AG09309 (cell line): ENCODE measurements around the gene THSD7A.
"Not testable (repeated sequence)": the region's sequence is repeated elsewhere in the genome, so short reads cannot be mapped to it uniquely, and the experiment has no call there.

Experiments
- DNase-seq: peaks from one replicate; pipeline ENCODE4 v3.0.0-alpha.2; 2010; ENCODE audit warnings: low read depth
- H3K4me3 ChIP-seq: 2 replicates; pipeline ENCODE4 v1.5.1; 2011; ENCODE audit warnings: mild to moderate bottlenecking, low read depth, low read length, moderate library complexity; ENCODE audit not compliant: control insufficient read depth
- TF ChIP-seq, protein P1 (sequence below): IDR thresholded peaks from 2 replicates; pipeline ENCODE4 v1.5.1; 2011; ENCODE audit warnings: mild to moderate bottlenecking, low read depth, low read length, inconsistent platforms; ENCODE audit not compliant: insufficient read depth, control insufficient read depth; ENCODE audit errors: missing control alignments

THSD7A gene

GRCh38 chr7:11448323-11448722 lies 383.7 kb downstream of the THSD7A start:
- no peak for DNase-seq
- no peak overlapping the region for H3K4me3 ChIP-seq
- TF ChIP-seq, protein P1, sequence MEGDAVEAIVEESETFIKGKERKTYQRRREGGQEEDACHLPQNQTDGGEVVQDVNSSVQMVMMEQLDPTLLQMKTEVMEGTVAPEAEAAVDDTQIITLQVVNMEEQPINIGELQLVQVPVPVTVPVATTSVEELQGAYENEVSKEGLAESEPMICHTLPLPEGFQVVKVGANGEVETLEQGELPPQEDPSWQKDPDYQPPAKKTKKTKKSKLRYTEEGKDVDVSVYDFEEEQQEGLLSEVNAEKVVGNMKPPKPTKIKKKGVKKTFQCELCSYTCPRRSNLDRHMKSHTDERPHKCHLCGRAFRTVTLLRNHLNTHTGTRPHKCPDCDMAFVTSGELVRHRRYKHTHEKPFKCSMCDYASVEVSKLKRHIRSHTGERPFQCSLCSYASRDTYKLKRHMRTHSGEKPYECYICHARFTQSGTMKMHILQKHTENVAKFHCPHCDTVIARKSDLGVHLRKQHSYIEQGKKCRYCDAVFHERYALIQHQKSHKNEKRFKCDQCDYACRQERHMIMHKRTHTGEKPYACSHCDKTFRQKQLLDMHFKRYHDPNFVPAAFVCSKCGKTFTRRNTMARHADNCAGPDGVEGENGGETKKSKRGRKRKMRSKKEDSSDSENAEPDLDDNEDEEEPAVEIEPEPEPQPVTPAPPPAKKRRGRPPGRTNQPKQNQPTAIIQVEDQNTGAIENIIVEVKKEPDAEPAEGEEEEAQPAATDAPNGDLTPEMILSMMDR: no peak

GRCh38 chr7:11447106-11447505 lies 384.9 kb downstream of the THSD7A start:
- TF ChIP-seq, protein P1: no peak
- DNase-seq: no peak
- no peak overlapping the region for H3K4me3 ChIP-seq

GRCh38 chr7:11443934-11444333 lies 388.1 kb downstream of the THSD7A start:
- not testable (repeated sequence) for DNase-seq

GRCh38 chr7:11437994-11438393 lies 394.0 kb downstream of the THSD7A start:
- H3K4me3 ChIP-seq: no peak overlapping the region
- DNase-seq: no peak
- TF ChIP-seq, protein P1: no peak

More at GRCh38 chr7:11443934-11444333, 388.1 kb downstream of the THSD7A start:
- H3K4me3 ChIP-seq: not testable (repeated sequence)

DNA sequence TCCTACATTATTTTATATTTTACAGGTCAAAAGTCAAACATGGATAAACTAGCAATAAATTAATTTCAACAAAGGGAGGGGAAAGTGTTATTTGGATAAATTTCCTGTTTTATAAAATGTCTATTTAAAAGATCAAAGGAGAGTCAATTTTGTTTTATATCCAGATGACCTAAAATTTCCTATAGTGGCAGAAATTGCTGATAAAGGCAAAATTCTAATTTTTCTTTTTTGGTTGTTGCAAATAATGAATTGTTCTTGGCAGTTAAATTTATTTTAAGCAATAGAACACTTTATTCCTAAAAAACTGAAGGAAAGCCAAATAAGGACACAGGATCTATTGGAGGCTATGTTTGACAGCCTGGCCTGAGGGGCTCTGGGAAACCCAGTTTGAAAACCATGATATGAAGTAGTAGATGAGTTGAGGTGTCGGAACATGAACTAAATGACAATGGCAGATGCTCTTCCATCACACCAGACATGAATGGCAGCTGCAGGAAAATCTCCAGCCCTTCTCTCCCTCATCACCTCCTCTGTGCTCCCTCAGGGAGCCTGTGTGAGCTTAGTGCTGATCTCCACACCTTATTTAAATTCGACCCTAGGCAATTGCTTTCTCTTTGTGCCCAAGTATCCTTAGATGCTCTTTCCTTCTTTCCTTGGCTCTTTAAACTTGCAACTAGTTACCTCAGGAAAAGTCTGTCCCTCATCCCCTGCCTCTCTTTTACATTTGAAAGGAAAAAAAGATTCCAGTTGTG lies 395.0 kb downstream of the THSD7A start:
- H3K4me3 ChIP-seq: no peak overlapping the region
- TF ChIP-seq, protein P1: no peak
- no peak for DNase-seq

DNA sequence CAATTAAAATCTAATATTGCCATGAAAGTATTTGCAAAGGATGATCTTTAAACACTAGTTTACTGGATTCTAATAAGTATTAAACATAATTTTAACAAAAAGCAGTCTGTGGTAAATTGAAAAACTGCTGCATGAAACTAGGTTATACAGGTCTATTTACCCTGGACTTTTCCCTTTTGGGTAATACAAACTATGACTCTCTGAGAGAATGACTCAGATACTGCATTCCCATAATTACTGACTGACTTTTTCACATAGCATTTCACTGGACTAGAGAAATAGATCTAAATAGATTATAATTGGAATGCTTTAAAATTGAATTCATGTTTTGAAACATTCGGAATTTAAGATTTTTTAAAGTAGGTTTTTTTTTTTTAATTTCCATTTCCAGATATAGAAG lies 395.7 kb downstream of the THSD7A start:
- DNase-seq: no peak
- H3K4me3 ChIP-seq: no peak overlapping the region
- TF ChIP-seq, protein P1: no peak

GRCh38 chr7:11434366-11434765 lies 397.6 kb downstream of the THSD7A start:
- TF ChIP-seq, protein P1: no peak
- H3K4me3 ChIP-seq: no peak overlapping the region
- no peak for DNase-seq
